Measurements from ENCODE around the gene PDCD7. TPM values are rescaled to one million over a fixed set of nuclear protein-coding genes. Genes with fewer than 3 reads are reported as not detected.

PDCD7 gene
- total RNA-seq, 1 experiment from 2014 or later: 29.1 TPM

GRCh38 chr15:65175511-65175910 lies 41.9 kb upstream of the PDCD7 start:
- Histone ChIP-seq H3K4me3 (no peak overlapping the region), H3K79me2 (ENCODE audit: low read depth) (peaks cover 3% of the 10 kb centered on the region; the same call in 1 of the 2 replicates), H3K36me3 (ENCODE audit: low read depth) (peaks cover 6% of the 10 kb centered on the region; the same call in 1 of the 2 replicates), H3K27me3 (ENCODE audit: insufficient read depth, low read depth) (no peaks in the 10 kb centered on the region), H3K9me2 (ENCODE audit: insufficient read depth) (no peaks in the 10 kb centered on the region), H3K27ac (no peak overlapping the region), H3F3A (ENCODE audit: insufficient read depth, low read depth) (peaks cover 3% of the 10 kb centered on the region; the same call in 1 of the 2 replicates), H3K9me3 (ENCODE audit: insufficient read depth, low read depth) (no peaks in the 10 kb centered on the region), H3K4me2 (no peak overlapping the region), H3K4me1 (replicated peaks; ENCODE audit: insufficient read depth) (no peaks in the 10 kb centered on the region; the same call in 1 of the 2 replicates), H2AFZ (no peak overlapping the region), H4K20me1 (ENCODE audit: insufficient read depth) (peaks cover 10% of the 10 kb centered on the region; the same call in 1 of the 2 replicates)
- DNase-seq: no peak
- CTCF ChIA-PET: no interaction called here
- intact Hi-C loops (cut with micrococcal nuclease; ENCODE audit: unreplicated experiment): no loop called here
- BruUV-seq (replicated peaks): no TSS peak
- POLR2A ChIA-PET (ENCODE audit: unreplicated experiment): no interaction called here
- TF ChIP-seq EZH2 (IDR thresholded peaks at IDR 0.05; ENCODE audit: low read depth) (no peak), CTCF (conservative IDR thresholded peaks at IDR 0.05) (no peak)

GRCh38 chr15:65174509-65174908 lies 40.9 kb upstream of the PDCD7 start:
- POLR2A ChIA-PET (ENCODE audit: unreplicated experiment): no interaction called here
- peaks cover 3% of the 10 kb centered on the region; the same call in 1 of the 2 replicates for H3K79me2 ChIP-seq (ENCODE audit: low read depth)
- H3K4me3 ChIP-seq: no peak overlapping the region
- H3F3A ChIP-seq (ENCODE audit: insufficient read depth, low read depth): peaks cover 3% of the 10 kb centered on the region; the same call in 1 of the 2 replicates
- H3K36me3 ChIP-seq (ENCODE audit: low read depth): peaks cover 4% of the 10 kb centered on the region; the same call in 1 of the 2 replicates
- H2AFZ ChIP-seq: no peak overlapping the region
- intact Hi-C loops (cut with micrococcal nuclease; ENCODE audit: unreplicated experiment): no loop called here
- BruUV-seq (replicated peaks): no TSS peak
- no peak for DNase-seq
- TF ChIP-seq EZH2 (IDR thresholded peaks at IDR 0.05; ENCODE audit: low read depth) (no peak), CTCF (conservative IDR thresholded peaks at IDR 0.05) (no peak)
- no peak overlapping the region for H3K27ac ChIP-seq
- CTCF ChIA-PET: no interaction called here
- no peaks in the 10 kb centered on the region for H3K9me3 ChIP-seq (ENCODE audit: insufficient read depth, low read depth)
- H4K20me1 ChIP-seq (ENCODE audit: insufficient read depth): peaks cover 4% of the 10 kb centered on the region; the same call in 1 of the 2 replicates
- H3K4me2 ChIP-seq: no peak overlapping the region
- no peaks in the 10 kb centered on the region for H3K27me3 ChIP-seq (ENCODE audit: insufficient read depth, low read depth)
- H3K9me2 ChIP-seq (ENCODE audit: insufficient read depth): no peaks in the 10 kb centered on the region
- H3K4me1 ChIP-seq (replicated peaks; ENCODE audit: insufficient read depth): no peaks in the 10 kb centered on the region; the same call in 1 of the 2 replicates

GRCh38 chr15:65172531-65172930 lies 38.9 kb upstream of the PDCD7 start:
- no peak overlapping the region for H3K4me3 ChIP-seq
- H3F3A ChIP-seq (ENCODE audit: insufficient read depth, low read depth): peaks cover 3% of the 10 kb centered on the region; the same call in 1 of the 2 replicates
- no peak overlapping the region for H2AFZ ChIP-seq
- no peaks in the 10 kb centered on the region for H3K9me2 ChIP-seq (ENCODE audit: insufficient read depth)
- H4K20me1 ChIP-seq (ENCODE audit: insufficient read depth): no peaks in the 10 kb centered on the region
- no peaks in the 10 kb centered on the region for H3K27me3 ChIP-seq (ENCODE audit: insufficient read depth, low read depth)
- TF ChIP-seq EZH2 (IDR thresholded peaks at IDR 0.05; ENCODE audit: low read depth): no peak
- TF ChIP-seq CTCF (conservative IDR thresholded peaks at IDR 0.05): no peak
- H3K79me2 ChIP-seq (ENCODE audit: low read depth): no peaks in the 10 kb centered on the region
- no peaks in the 10 kb centered on the region for H3K36me3 ChIP-seq (ENCODE audit: low read depth)
- no peak overlapping the region for H3K27ac ChIP-seq
- intact Hi-C loops (cut with micrococcal nuclease; ENCODE audit: unreplicated experiment): no loop called here
- BruUV-seq (replicated peaks): no TSS peak
- no peak overlapping the region for H3K4me2 ChIP-seq
- no peaks in the 10 kb centered on the region for H3K9me3 ChIP-seq (ENCODE audit: insufficient read depth, low read depth)
- ChIA-PET CTCF (no interaction called here), POLR2A (ENCODE audit: unreplicated experiment) (no interaction called here)
- no peak for DNase-seq
- no peaks in the 10 kb centered on the region; the same call in 1 of the 2 replicates for H3K4me1 ChIP-seq (replicated peaks; ENCODE audit: insufficient read depth)
